Fibroblast of pulmonary artery (primary cell): ENCODE measurements around the gene NTM.

Source experiments
- DNase-seq: peaks from one replicate; pipeline ENCODE4 v3.0.0-alpha.2; 2010; ENCODE audit warnings: low read depth
- H3K4me3 ChIP-seq: replicated peaks from 2 replicates; pipeline ENCODE4 v1.5.1; 2011; ENCODE audit warnings: low read depth, mild to moderate bottlenecking, control low read depth, low read length, moderate library complexity
- CTCF ChIP-seq: IDR thresholded peaks from 2 replicates; pipeline ENCODE4 v1.5.1; 2011; ENCODE audit warnings: mild to moderate bottlenecking, control low read depth, low read length, inconsistent platforms; ENCODE audit errors: missing control alignments

The NTM gene

GRCh38 chr11:131696690-131697089 lies 326.3 kb downstream of the NTM start:
- H3K4me3 ChIP-seq, result no peak overlapping the region
- TF ChIP-seq CTCF, result no peak
- DNase-seq, result no peak

- no peak for TF ChIP-seq CTCF
Observed at GRCh38 chr11:131703311-131703710, 332.9 kb downstream of the NTM start.

GRCh38 chr11:131704682-131705081 lies 334.3 kb downstream of the NTM start:
- no peak for TF ChIP-seq CTCF
- no peak for DNase-seq
- H3K4me3 ChIP-seq, result no peak overlapping the region

More at GRCh38 chr11:131703311-131703710, 332.9 kb downstream of the NTM start:
- H3K4me3 ChIP-seq, result no peak overlapping the region
- DNase-seq, result no peak

- no peak for TF ChIP-seq CTCF
- no peak for DNase-seq
Observed at GRCh38 chr11:131710511-131710910, 340.1 kb downstream of the NTM start.

GRCh38 chr11:131712897-131713296 lies 342.5 kb downstream of the NTM start:
- DNase-seq, result no peak

More at GRCh38 chr11:131710511-131710910, 340.1 kb downstream of the NTM start:
- H3K4me3 ChIP-seq, result no peak overlapping the region

GRCh38 chr11:131713529-131714134 lies 343.2 kb downstream of the NTM start:
- H3K4me3 ChIP-seq, result no peak overlapping the region
- no peak for TF ChIP-seq CTCF
- no peak for DNase-seq

More at GRCh38 chr11:131712897-131713296, 342.5 kb downstream of the NTM start:
- TF ChIP-seq CTCF, result no peak
- H3K4me3 ChIP-seq, result no peak overlapping the region

GRCh38 chr11:131717616-131718015 lies 347.2 kb downstream of the NTM start:
- H3K4me3 ChIP-seq, result no peak overlapping the region
- no peak for DNase-seq
- no peak for TF ChIP-seq CTCF
